AG04450 (cell line): ENCODE measurements around the gene AKT2. TPM values are rescaled to one million over a fixed set of nuclear protein-coding genes. Genes with fewer than 3 reads are reported as not detected.

Source experiments
- CTCF ChIA-PET: fragments of 300-600, 350-600 bp; formaldehyde crosslinking; extraction: SDS; loops from one replicate; lab custom pipeline; 2022; ENCODE audit warnings: antibody characterized with exemption, inconsistent platforms; lab: Charles Lee
- POLR2A ChIA-PET: fragments of 350-600 bp; formaldehyde crosslinking; extraction: SDS; loops from one replicate; lab custom pipeline; 2021; ENCODE audit warnings: antibody characterized with exemption, inconsistent platforms; lab: Yijun Ruan, JAX
- DNase-seq: peaks from one replicate; pipeline ENCODE4 v3.0.0-alpha.2; 2011; ENCODE audit warnings: low read depth, low spot score
- H3K27ac ChIP-seq: one replicate; pipeline ENCODE4 v1.5.1; 2012; ENCODE audit warnings: low read depth, low read length, control low read depth
- H3K27me3 ChIP-seq: one replicate; pipeline ENCODE4 v1.6.0; 2012; ENCODE audit warnings: low read length; ENCODE audit not compliant: control insufficient read depth, insufficient read depth
- H3K4me3 ChIP-seq: 2 replicates; pipeline ENCODE4 v1.5.1; 2011; ENCODE audit warnings: mild to moderate bottlenecking, low read depth, low read length, control low read depth
- H3K9me3 ChIP-seq: 2 replicates; pipeline ENCODE4 v1.5.1; 2012; ENCODE audit warnings: low read length; ENCODE audit not compliant: control insufficient read depth, insufficient read depth
- polyA plus RNA-seq: library from polyadenylated mRNA; depleted of rRNA; stranded (reverse); fragments of >200 nt; gene quantifications from 2 replicates; pipeline ENCODE4 v1.2.3, GENCODE V29; 2011
- TF ChIP-seq, protein P1 (sequence below): IDR thresholded peaks from 2 replicates; pipeline ENCODE4 v1.5.1; 2011; ENCODE audit warnings: low read depth, low read length, control low read depth, inconsistent platforms

Gene AKT2
- polyA plus RNA-seq, 1 experiment, result 99.8 TPM

DNA sequence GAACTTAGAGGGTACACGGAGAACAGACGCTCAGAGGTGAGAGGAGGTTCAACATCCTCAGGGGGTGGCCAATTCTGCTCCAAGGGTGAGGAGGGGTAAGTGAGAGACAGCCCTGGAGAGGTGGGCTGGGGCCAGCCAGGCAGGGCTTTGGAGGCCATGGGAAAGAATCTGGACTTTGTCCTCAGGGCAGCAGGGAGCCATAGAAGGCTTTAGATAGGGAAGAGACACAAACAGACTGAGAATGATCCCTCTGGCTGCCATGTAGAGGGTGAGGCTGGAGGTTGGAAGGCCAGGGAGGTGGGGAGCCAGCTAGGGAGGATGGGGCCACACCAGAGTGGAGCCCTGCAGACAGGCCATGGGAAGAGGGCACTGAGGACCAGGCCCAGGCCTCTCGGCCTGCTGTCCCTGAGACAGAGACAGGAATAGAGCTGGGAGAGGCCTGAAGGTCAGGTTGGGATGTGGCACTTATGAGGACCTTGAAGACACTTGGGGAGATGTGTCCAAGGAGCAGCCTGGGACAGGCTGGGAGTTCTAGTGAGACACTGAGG is 29.5 kb downstream of the AKT2 start:
- TF ChIP-seq, protein P1, sequence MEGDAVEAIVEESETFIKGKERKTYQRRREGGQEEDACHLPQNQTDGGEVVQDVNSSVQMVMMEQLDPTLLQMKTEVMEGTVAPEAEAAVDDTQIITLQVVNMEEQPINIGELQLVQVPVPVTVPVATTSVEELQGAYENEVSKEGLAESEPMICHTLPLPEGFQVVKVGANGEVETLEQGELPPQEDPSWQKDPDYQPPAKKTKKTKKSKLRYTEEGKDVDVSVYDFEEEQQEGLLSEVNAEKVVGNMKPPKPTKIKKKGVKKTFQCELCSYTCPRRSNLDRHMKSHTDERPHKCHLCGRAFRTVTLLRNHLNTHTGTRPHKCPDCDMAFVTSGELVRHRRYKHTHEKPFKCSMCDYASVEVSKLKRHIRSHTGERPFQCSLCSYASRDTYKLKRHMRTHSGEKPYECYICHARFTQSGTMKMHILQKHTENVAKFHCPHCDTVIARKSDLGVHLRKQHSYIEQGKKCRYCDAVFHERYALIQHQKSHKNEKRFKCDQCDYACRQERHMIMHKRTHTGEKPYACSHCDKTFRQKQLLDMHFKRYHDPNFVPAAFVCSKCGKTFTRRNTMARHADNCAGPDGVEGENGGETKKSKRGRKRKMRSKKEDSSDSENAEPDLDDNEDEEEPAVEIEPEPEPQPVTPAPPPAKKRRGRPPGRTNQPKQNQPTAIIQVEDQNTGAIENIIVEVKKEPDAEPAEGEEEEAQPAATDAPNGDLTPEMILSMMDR, result no peak
- no peaks in the 10 kb centered on the region for H3K9me3 ChIP-seq
- ChIA-PET POLR2A (no interaction called here), CTCF (no interaction called here)
- no peak overlapping the region for H3K27ac ChIP-seq
- H3K4me3 ChIP-seq, result no peak overlapping the region
- no peaks in the 10 kb centered on the region for H3K27me3 ChIP-seq
- DNase-seq, result no peak

DNA sequence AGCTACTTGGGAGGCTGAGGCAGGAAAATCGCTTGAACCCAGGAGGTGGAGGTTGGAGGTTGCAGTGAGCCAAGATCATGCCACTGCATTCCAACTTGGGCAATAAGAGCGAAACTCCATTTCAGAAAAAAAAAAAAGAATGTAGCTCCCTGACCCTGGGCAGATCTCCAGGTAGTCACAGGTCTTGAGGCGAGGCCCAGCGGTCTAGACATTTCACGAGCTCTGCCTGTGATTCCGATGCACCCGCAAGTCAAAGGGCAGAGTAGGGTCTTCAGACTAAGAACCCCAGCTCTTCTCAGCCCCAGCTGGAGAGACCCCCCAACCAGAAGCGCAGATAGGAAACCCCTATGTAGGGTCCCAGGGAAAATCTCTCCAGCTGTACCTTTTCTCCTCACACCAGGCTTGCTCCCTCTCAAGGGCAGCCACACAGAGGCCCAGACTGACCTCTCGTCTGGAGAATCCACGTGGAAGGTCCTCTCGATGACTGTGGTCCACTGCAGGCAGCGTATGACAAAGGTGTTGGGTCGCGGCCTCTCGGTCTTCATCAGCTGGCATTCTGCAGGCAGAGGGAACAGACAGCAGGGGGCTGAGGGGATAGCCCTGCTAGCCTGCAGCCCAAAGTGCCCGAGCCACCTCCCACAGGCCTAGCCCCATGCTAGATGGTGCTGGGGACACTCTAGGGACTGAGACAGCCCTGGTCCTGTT is 30.3 kb downstream of the AKT2 start:
- Histone ChIP-seq H3K4me3 (no peak overlapping the region), H3K27me3 (no peaks in the 10 kb centered on the region), H3K9me3 (no peaks in the 10 kb centered on the region), H3K27ac (no peak overlapping the region)
- DNase-seq, result no peak
- CTCF ChIA-PET, result no interaction called here
- TF ChIP-seq, protein P1, result no peak
- POLR2A ChIA-PET, result no interaction called here

DNA sequence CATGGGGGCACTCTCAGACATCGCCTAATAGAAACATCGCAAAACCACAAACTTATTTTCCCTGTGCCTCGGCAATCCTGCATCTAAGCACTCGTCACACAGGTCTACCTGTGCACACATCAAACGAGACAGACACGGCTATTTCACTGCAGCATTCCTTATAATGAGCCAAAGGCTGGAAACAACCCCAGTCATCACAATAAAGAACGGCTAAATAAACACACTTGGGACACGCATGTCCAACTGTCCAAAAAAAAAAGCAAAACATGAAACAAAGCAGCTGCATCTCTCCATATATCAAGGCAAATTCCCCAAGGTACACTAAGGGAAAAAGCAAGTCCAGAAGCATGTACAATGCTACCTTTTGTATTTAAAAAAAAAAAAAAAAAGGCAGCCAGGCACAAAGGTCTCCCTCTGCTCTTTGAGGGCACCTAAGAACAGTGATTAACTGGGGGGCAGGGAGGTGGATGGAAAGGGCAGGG is 31.5 kb downstream of the AKT2 start:
- ChIA-PET CTCF (no interaction called here), POLR2A (no interaction called here)
- no peak for DNase-seq
- Histone ChIP-seq H3K9me3 (no peaks in the 10 kb centered on the region), H3K4me3 (no peak overlapping the region), H3K27ac (no peak overlapping the region), H3K27me3 (no peaks in the 10 kb centered on the region)
- TF ChIP-seq, protein P1, result no peak

DNA sequence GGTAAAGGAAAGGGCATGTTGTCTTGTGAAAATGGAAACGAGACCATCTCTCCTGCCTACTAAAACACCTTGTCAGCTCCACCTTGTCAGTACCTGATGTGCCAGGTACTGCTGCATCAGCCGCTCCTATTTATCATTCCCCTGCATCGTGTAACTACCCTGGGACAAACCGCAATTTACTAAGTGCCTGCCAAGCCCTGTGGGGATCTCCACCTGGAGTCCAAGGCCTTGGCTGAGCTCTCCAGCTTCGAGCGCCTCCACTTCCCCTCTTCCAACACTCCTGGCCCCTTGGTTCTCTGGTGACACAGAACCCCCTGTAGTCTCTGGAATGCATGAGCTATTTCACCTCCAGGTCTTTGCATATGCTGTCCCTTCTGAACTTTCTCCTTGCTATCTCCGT is 32.8 kb downstream of the AKT2 start:
- no peak overlapping the region for H3K4me3 ChIP-seq
- no peak for DNase-seq
- TF ChIP-seq, protein P1, result no peak
- no peaks in the 10 kb centered on the region for H3K9me3 ChIP-seq
- CTCF ChIA-PET, result no interaction called here
- POLR2A ChIA-PET, result no interaction called here
- H3K27ac ChIP-seq, result no peak overlapping the region
- H3K27me3 ChIP-seq, result no peaks in the 10 kb centered on the region

DNA sequence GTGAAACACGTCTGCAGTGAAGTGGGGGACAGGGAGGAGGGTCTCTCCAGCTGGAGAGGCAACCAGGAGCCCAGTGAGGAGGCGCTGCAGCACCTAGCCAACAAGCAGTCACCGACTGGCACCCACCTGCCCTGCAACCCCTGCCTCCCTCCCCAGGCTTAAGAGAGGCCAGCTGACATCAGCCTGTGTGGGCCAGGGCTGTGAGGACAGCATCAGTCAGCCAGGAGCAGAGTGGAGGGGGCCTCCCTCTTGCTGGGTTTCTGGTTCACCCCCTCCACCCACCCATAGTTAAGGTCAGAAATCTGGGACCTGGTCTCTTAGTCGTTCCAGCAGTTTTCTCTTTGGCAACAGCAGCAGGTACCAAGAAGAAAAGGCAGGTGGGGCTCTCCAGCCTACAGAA is 33.2 kb downstream of the AKT2 start:
- no peak overlapping the region for H3K4me3 ChIP-seq
- DNase-seq, result no peak
- H3K27me3 ChIP-seq, result no peaks in the 10 kb centered on the region
- H3K27ac ChIP-seq, result no peak overlapping the region
- no peaks in the 10 kb centered on the region for H3K9me3 ChIP-seq
- TF ChIP-seq, protein P1, result no peak
- ChIA-PET CTCF (no interaction called here), POLR2A (no interaction called here)
